MM.1S (cell line): ENCODE data around the gene TMEM86A.

Experiments used
- DNase-seq: peaks from one replicate; pipeline ENCODE4 v3.0.0-alpha.2; 2015
- H2AFZ ChIP-seq: fragments of 300-600 bp; sonication (generic); 2 replicates; pipeline ENCODE4 v1.6.0; 2016; ENCODE audit warnings: antibody characterized with exemption, low read length
- H3F3A ChIP-seq: fragments of 300-600 bp; sonication (generic); 2 replicates; pipeline ENCODE4 v1.6.1; 2016; ENCODE audit warnings: mild to moderate bottlenecking, antibody characterized with exemption, low read length, moderate library complexity, mixed read lengths; ENCODE audit not compliant: insufficient read depth
- H3K27ac ChIP-seq: fragments of 300-600 bp; sonication (generic); 2 replicates; pipeline ENCODE4 v1.5.1; 2016; ENCODE audit warnings: mild to moderate bottlenecking, low read length
- H3K27me3 ChIP-seq: fragments of 300-600 bp; sonication (generic); replicated peaks from 2 replicates; pipeline ENCODE4 v1.6.0; 2016; ENCODE audit warnings: low read length; ENCODE audit not compliant: insufficient read depth
- H3K36me3 ChIP-seq: fragments of 300-600 bp; sonication (generic); replicated peaks from 2 replicates; pipeline ENCODE4 v1.6.1; 2016; ENCODE audit warnings: mild to moderate bottlenecking, low read length, mixed read lengths; ENCODE audit not compliant: insufficient read depth
- H3K4me1 ChIP-seq: fragments of 300-600 bp; sonication (generic); 2 replicates; pipeline ENCODE4 v1.6.1; 2016; ENCODE audit warnings: low read length, mixed read lengths
- H3K4me2 ChIP-seq: fragments of 300-600 bp; sonication (generic); 2 replicates; pipeline ENCODE4 v1.6.0; 2016; ENCODE audit warnings: low read depth, low read length
- H3K4me3 ChIP-seq: fragments of 300-600 bp; sonication (generic); 2 replicates; pipeline ENCODE4 v1.5.1; 2016; ENCODE audit warnings: low read length, mixed read lengths
- H3K79me2 ChIP-seq: fragments of 300-600 bp; sonication (generic); 2 replicates; pipeline ENCODE4 v1.6.1; 2016; ENCODE audit warnings: mixed run types, low read length, mixed read lengths
- H3K9ac ChIP-seq: fragments of 300-600 bp; sonication (generic); 2 replicates; pipeline ENCODE4 v1.6.1; 2016; ENCODE audit warnings: low read length, mixed read lengths
- H3K9me2 ChIP-seq: fragments of 300-600 bp; sonication (generic); replicated peaks from 2 replicates; pipeline ENCODE4 v1.6.1; 2016; ENCODE audit warnings: mild to moderate bottlenecking, low read length, mixed read lengths; ENCODE audit not compliant: insufficient read depth
- H3K9me3 ChIP-seq: fragments of 300-600 bp; sonication (generic); replicated peaks from 2 replicates; pipeline ENCODE4 v1.6.1; 2016; ENCODE audit warnings: mild to moderate bottlenecking, low read length, mixed read lengths; ENCODE audit not compliant: insufficient read depth
- H4K20me1 ChIP-seq: fragments of 300-600 bp; sonication (generic); 2 replicates; pipeline ENCODE4 v1.6.1; 2016; ENCODE audit warnings: mild to moderate bottlenecking, low read length, moderate library complexity, mixed read lengths; ENCODE audit not compliant: insufficient read depth
- EZH2 ChIP-seq: fragments of 300-600 bp; sonication (generic); optimal IDR thresholded peaks from 2 replicates; pipeline ENCODE3; 2017; ENCODE audit warnings: low read depth, mild to moderate bottlenecking, antibody characterized with exemption, low read length, mixed read lengths
- EZH2phosphoT487 ChIP-seq: fragments of 300-600 bp; sonication (generic); IDR thresholded peaks from 2 replicates; pipeline ENCODE4 v1.6.1; 2018; ENCODE audit warnings: antibody characterized with exemption, low read length
- TF ChIP-seq, protein P1 (sequence below): fragments of 300-600 bp; sonication (generic); IDR thresholded peaks from 2 replicates; pipeline ENCODE4 v1.5.1; 2016; ENCODE audit warnings: antibody characterized with exemption, low read length, mixed read lengths

TMEM86A gene

DNA sequence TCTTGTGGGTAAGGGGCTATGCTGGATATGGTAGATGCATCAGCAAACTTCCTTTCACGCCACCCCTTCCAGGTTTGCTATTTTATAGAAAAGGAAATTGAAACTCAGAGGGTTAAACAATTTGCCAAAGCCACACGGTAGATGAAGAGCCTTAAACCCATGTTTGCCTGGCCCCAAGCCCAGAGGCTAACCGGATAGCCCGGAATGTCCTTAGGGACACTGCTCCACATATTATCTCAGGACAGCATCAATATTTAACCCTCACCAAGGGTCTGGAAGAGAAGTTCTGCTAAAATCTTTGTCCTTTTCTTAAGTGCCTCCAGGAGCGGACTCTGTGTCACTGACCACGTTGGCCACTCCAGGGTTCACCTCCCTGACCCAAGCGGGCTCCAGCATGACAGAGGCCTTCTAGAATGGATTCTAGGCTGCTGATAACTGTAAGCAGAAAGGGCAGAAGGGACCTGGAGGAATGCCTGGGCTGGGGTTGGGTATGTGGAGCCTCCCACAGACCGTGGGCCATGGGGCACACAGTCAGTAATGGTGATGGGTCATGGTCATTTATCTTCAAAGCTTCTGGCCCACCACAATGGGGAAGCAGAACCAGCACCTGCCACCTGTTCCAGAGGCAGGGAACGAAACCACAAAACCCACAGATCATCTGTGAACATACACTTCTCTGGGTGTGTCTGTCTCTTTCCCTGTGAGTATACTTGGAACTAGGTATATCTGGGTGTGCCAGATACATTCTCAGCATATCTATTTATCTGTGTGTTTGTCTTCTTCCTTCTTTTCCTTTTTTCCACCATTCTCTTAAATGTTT, 5.4 kb upstream of the TMEM86A start:
- DNase-seq = no peak
- Histone ChIP-seq H3K36me3 (no peaks in the 10 kb centered on the region), H3K4me2 (no peak overlapping the region), H3K79me2 (no peaks in the 10 kb centered on the region), H3F3A (no peaks in the 10 kb centered on the region), H4K20me1 (no peaks in the 10 kb centered on the region), H2AFZ (no peak overlapping the region), H3K9me2 (no peaks in the 10 kb centered on the region), H3K4me1 (peaks cover 12% of the 10 kb centered on the region), H3K27me3 (no peaks in the 10 kb centered on the region), H3K27ac (no peak overlapping the region), H3K9ac (no peak overlapping the region), H3K9me3 (no peaks in the 10 kb centered on the region), H3K4me3 (no peak overlapping the region)
- no peak for TF ChIP-seq EZH2phosphoT487
- TF ChIP-seq, protein P1, sequence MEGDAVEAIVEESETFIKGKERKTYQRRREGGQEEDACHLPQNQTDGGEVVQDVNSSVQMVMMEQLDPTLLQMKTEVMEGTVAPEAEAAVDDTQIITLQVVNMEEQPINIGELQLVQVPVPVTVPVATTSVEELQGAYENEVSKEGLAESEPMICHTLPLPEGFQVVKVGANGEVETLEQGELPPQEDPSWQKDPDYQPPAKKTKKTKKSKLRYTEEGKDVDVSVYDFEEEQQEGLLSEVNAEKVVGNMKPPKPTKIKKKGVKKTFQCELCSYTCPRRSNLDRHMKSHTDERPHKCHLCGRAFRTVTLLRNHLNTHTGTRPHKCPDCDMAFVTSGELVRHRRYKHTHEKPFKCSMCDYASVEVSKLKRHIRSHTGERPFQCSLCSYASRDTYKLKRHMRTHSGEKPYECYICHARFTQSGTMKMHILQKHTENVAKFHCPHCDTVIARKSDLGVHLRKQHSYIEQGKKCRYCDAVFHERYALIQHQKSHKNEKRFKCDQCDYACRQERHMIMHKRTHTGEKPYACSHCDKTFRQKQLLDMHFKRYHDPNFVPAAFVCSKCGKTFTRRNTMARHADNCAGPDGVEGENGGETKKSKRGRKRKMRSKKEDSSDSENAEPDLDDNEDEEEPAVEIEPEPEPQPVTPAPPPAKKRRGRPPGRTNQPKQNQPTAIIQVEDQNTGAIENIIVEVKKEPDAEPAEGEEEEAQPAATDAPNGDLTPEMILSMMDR = no peak
- TF ChIP-seq EZH2 = no peak

DNA sequence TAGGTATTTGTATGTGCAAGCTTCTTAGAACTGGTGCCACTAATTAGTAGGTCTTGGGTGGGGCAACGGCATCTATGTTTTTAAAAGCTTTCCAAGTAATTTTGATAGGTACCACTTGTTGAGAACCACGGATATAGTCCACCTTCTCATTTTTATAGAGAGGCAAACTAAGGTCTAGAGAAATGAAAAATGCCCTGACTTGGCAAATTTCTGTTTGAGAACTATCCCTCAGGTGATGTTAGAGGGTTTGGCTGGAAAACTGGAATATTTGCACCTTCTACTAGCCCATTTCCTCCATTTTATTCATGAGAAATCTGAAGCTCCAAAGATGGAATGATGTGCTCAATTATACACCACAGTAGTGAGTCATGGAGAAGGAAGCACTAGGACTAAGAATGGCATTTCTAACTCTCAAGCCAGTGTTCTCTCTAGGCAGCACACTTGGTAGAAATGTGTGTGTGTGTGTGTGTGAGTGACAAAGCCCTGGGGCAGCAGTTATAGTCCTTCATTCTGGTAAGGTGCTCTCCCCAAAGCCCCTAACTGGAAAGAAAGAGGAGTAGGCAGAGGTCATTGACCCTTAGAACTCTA, 1.8 kb upstream of the TMEM86A start:
- no peak for TF ChIP-seq EZH2
- TF ChIP-seq, protein P1 = no peak
- no peak for TF ChIP-seq EZH2phosphoT487
- H3K4me3 ChIP-seq = no peak overlapping the region
- H3K9me2 ChIP-seq = no peaks in the 10 kb centered on the region
- no peaks in the 10 kb centered on the region for H3K9me3 ChIP-seq
- H3K4me2 ChIP-seq = no peak overlapping the region
- DNase-seq = no peak
- no peak overlapping the region for H3K9ac ChIP-seq
- no peaks in the 10 kb centered on the region for H3K36me3 ChIP-seq
- H3K27ac ChIP-seq = no peak overlapping the region
- H3K27me3 ChIP-seq = 0 out of 2 replicates have a peak, but pooled peaks cover 4% of the 10 kb centered on the region
- no peak overlapping the region for H2AFZ ChIP-seq
- no peaks in the 10 kb centered on the region for H3K79me2 ChIP-seq
- peaks cover 9% of the 10 kb centered on the region for H3K4me1 ChIP-seq
- no peaks in the 10 kb centered on the region for H3F3A ChIP-seq
- H4K20me1 ChIP-seq = no peaks in the 10 kb centered on the region

DNA sequence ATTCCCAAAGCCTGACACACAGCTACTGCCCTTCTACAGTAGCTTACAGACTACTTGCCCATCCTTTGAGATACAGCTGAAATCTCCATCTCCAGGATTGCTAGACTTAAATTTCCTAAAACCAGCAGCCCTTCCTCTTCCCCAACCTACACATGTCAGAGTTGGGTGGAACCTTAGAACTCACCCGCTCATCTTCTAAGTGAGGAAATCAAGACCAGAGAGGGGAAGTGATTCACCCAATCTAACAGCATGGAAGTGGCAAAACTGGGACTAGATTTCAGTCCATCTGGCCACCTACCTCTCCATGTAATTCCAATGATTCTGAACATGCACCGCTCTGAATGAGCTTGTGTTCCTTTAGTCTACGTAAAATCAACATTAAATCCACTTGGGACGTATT, 1.0 kb upstream of the TMEM86A start:
- TF ChIP-seq, protein P1 = no peak
- TF ChIP-seq EZH2 (no peak), EZH2phosphoT487 (no peak)
- no peaks in the 10 kb centered on the region for H3K79me2 ChIP-seq
- H3K4me1 ChIP-seq = peaks cover 7% of the 10 kb centered on the region; the same call in 1 of the 2 replicates
- H3K27ac ChIP-seq = no peak overlapping the region
- 0 out of 2 replicates have a peak, but pooled peaks cover 4% of the 10 kb centered on the region for H3K27me3 ChIP-seq
- H3K36me3 ChIP-seq = no peaks in the 10 kb centered on the region
- H3K9ac ChIP-seq = no peak overlapping the region
- H4K20me1 ChIP-seq = no peaks in the 10 kb centered on the region
- no peaks in the 10 kb centered on the region for H3K9me3 ChIP-seq
- H3K9me2 ChIP-seq = no peaks in the 10 kb centered on the region
- H2AFZ ChIP-seq = no peak overlapping the region
- H3F3A ChIP-seq = no peaks in the 10 kb centered on the region
- no peak overlapping the region for H3K4me3 ChIP-seq
- no peak for DNase-seq
- H3K4me2 ChIP-seq = no peak overlapping the region
